Mammary epithelial cell (primary cell): ENCODE measurements around the gene NSRP1.

Source experiments
- EZH2 ChIP-seq: IDR thresholded peaks from 2 replicates; pipeline ENCODE4 v1.6.1; 2012; ENCODE audit warnings: low read length, inconsistent platforms, borderline replicate concordance
- TF ChIP-seq, protein P1 (sequence below), 2 donors: IDR thresholded peaks in 1 of 2; conservative IDR thresholded peaks in 1 of 2; 2 replicates each; pipeline ENCODE4 v1.5.1; 2011 to 2012; ENCODE audit warnings: inconsistent platforms in 2 of 2, low read length in 2 of 2, mild to moderate bottlenecking in 2 of 2, control low read depth in 1 of 2, low read depth in 1 of 2; ENCODE audit not compliant: insufficient read depth in 1 of 2; ENCODE audit errors: extremely low read depth in 1 of 2

GRCh38 chr17:30116661-30117551 lies at the start of gene NSRP1:
- TF ChIP-seq, protein P1, sequence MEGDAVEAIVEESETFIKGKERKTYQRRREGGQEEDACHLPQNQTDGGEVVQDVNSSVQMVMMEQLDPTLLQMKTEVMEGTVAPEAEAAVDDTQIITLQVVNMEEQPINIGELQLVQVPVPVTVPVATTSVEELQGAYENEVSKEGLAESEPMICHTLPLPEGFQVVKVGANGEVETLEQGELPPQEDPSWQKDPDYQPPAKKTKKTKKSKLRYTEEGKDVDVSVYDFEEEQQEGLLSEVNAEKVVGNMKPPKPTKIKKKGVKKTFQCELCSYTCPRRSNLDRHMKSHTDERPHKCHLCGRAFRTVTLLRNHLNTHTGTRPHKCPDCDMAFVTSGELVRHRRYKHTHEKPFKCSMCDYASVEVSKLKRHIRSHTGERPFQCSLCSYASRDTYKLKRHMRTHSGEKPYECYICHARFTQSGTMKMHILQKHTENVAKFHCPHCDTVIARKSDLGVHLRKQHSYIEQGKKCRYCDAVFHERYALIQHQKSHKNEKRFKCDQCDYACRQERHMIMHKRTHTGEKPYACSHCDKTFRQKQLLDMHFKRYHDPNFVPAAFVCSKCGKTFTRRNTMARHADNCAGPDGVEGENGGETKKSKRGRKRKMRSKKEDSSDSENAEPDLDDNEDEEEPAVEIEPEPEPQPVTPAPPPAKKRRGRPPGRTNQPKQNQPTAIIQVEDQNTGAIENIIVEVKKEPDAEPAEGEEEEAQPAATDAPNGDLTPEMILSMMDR (conservative IDR thresholded peaks at IDR 0.05 in 1 of 2, IDR thresholded peaks at IDR 0.05 in 1 of 2; ENCODE audit: extremely low read depth in 1 of 2, insufficient read depth in 1 of 2, low read depth in 1 of 2, low read length in 2 of 2), result no peak
- no peak for TF ChIP-seq EZH2
